ENCODE measurements around the gene TOGARAM1. TPM values are rescaled to one million over a fixed set of nuclear protein-coding genes. Genes with fewer than 3 reads are reported as not detected.

The TOGARAM1 gene
- total and polyA plus RNA-seq, 9 donors, result 8.4 to 28.3 (median 21.6) TPM

DNA sequence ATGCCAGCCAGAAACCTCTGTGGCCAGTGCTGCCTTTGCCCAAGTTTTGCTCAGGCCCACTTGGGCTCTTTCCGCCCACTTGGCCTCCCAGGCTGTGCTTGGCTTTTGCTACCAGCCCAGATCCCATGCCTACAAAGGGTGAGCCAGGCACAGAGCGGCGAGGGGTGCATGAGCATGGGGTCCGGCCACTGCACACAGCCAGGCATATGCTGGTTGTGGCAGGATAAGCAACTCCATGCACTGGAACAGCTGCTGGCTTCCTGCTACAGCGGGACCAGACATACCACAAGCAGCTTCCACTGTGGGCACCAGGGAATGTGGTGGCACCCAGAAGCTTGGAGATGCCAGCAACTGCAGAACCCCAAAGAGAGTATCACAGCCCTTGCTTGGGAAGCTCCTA is 76.3 kb downstream of the TOGARAM1 start:
- Histone ChIP-seq H3K4me1 (ENCODE audit: insufficient read depth) (no peaks in the 10 kb centered on the region), H3K27me3 (no peaks in the 10 kb centered on the region), H3K27ac (no peak overlapping the region), H3K4me3 (no peak overlapping the region), H3K9me3 (peaks cover 0 to 5% of the 10 kb centered on the region in 2 donors), H3K36me3 (no peaks in the 10 kb centered on the region)
- TF ChIP-seq POLR2A (IDR thresholded peaks at IDR 0.05) (no peak), EP300 (IDR thresholded peaks at IDR 0.05) (no peak)
- TF ChIP-seq, protein P1, sequence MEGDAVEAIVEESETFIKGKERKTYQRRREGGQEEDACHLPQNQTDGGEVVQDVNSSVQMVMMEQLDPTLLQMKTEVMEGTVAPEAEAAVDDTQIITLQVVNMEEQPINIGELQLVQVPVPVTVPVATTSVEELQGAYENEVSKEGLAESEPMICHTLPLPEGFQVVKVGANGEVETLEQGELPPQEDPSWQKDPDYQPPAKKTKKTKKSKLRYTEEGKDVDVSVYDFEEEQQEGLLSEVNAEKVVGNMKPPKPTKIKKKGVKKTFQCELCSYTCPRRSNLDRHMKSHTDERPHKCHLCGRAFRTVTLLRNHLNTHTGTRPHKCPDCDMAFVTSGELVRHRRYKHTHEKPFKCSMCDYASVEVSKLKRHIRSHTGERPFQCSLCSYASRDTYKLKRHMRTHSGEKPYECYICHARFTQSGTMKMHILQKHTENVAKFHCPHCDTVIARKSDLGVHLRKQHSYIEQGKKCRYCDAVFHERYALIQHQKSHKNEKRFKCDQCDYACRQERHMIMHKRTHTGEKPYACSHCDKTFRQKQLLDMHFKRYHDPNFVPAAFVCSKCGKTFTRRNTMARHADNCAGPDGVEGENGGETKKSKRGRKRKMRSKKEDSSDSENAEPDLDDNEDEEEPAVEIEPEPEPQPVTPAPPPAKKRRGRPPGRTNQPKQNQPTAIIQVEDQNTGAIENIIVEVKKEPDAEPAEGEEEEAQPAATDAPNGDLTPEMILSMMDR (IDR thresholded peaks at IDR 0.05), result no peak
- DNase-seq, result no peak
- 87 to 100% (median 97%) methylated on average over 5 of the region's 5 CpGs for WGBS, 3 donors
- intact Hi-C loops (cut with DNase I), result no loop called here

DNA sequence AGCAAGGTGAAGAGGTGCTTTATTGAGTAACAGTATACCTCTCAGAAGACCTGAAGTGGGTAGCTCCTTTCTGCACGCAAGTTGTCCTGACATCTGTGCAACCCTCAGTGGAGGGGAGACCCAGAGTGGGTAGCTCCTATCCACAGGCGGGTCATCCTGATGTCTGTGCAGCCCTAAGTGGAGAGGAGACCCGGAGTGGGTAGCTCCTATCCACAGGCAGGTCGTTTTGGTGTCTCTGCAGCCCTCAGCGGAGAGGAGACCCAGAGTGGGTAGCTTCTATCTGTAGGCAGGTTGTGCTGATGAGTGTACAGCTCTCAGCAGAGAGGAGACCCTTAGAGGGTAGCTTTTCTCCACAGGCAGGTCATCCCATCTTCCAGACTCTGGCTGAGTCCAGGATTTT is 76.9 kb downstream of the TOGARAM1 start:
- Histone ChIP-seq H3K4me3 (no peak overlapping the region), H3K9me3 (peaks cover 0 to 5% of the 10 kb centered on the region in 2 donors), H3K27ac (no peak overlapping the region), H3K36me3 (no peaks in the 10 kb centered on the region), H3K4me1 (ENCODE audit: insufficient read depth) (no peaks in the 10 kb centered on the region), H3K27me3 (no peaks in the 10 kb centered on the region)
- DNase-seq, result no peak
- intact Hi-C loops (cut with DNase I), result no loop called here
- TF ChIP-seq EP300 (IDR thresholded peaks at IDR 0.05) (no peak), POLR2A (IDR thresholded peaks at IDR 0.05) (no peak)
- TF ChIP-seq, protein P1 (IDR thresholded peaks at IDR 0.05), result no peak
- WGBS, 3 donors, result 94 to 98% (median 98%) methylated on average over 5 of the region's 5 CpGs

DNA sequence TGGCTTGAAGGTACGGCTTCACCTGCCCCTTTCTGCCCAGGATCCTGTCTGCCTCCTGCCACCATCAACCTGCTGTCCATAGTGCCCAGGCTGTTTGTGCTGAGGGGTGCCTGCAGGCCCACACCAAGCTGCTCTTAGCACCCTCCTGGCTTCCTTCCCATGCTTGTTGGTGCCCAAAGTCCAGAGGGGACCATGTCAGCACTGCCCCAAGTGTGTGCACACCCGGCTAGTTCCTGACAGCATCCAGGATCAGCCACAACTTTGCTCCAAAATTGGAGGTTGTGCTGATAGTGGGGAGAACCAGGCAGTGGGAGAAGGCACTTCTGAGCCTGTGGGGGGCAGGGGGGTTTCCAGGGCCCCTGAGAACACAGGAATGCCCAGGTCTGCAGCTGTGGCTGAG is 77.4 kb downstream of the TOGARAM1 start:
- TF ChIP-seq POLR2A (IDR thresholded peaks at IDR 0.05) (no peak), EP300 (IDR thresholded peaks at IDR 0.05) (no peak)
- TF ChIP-seq, protein P1 (IDR thresholded peaks at IDR 0.05), result no peak
- no peak overlapping the region for H3K4me3 ChIP-seq
- no peak for DNase-seq
- no peak overlapping the region for H3K27ac ChIP-seq
- WGBS, 3 donors, result 92 to 100% (median 100%) methylated on average over 2 of the region's 2 CpGs
- H3K9me3 ChIP-seq, result peaks cover 0 to 5% of the 10 kb centered on the region in 2 donors
- no peaks in the 10 kb centered on the region for H3K36me3 ChIP-seq
- intact Hi-C loops (cut with DNase I), result no loop called here
- no peaks in the 10 kb centered on the region for H3K4me1 ChIP-seq (ENCODE audit: insufficient read depth)
- no peaks in the 10 kb centered on the region for H3K27me3 ChIP-seq

DNA sequence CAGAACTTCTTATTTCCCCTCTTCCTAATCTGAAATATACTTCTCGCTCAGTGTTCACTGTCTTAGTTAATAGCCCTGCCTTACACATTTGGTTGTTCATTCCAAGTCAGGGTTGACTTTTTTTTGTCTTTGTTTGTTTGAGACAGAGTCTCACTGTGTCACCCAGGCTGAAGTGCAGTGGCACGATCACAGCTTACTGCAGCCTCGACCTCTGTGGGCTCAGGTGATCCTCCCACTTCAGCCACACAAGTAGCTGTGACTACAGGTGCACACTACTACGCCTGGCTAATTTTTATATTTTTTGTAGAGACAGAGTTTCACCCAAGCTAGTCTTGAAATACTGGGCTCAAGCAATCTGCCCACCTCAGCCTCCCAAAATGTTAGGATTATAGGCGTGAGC is 79.7 kb downstream of the TOGARAM1 start:
- 94 to 98% (median 96%) methylated on average over 5 of the region's 5 CpGs for WGBS, 3 donors
- Histone ChIP-seq H3K9me3 (peaks cover 0 to 5% of the 10 kb centered on the region in 2 donors), H3K27ac (no peak overlapping the region), H3K4me3 (no peak overlapping the region), H3K36me3 (no peaks in the 10 kb centered on the region), H3K27me3 (no peaks in the 10 kb centered on the region), H3K4me1 (ENCODE audit: insufficient read depth) (no peaks in the 10 kb centered on the region)
- TF ChIP-seq POLR2A (IDR thresholded peaks at IDR 0.05) (no peak), EP300 (IDR thresholded peaks at IDR 0.05) (no peak)
- TF ChIP-seq, protein P1 (IDR thresholded peaks at IDR 0.05), result no peak
- intact Hi-C loops (cut with DNase I), result no loop called here
- DNase-seq, result no peak
